Measurements from ENCODE around the gene NDFIP1.

GRCh38 chr5:142086229-142086628 is 22.4 kb upstream of the NDFIP1 start:
- TF ChIP-seq ZNF274 (IDR thresholded peaks at IDR 0.05; ENCODE audit: borderline replicate concordance, extremely low read depth, low read length) (no peak), CEBPB (IDR thresholded peaks at IDR 0.05; ENCODE audit: low read depth, low read length) (no peak), GABPA (IDR thresholded peaks at IDR 0.05; ENCODE audit: borderline replicate concordance, insufficient read depth, low read length) (no peak), CTCF (IDR thresholded peaks at IDR 0.05; ENCODE audit: control extremely low read depth in 1 of 3, insufficient read depth in 1 of 3, low read depth in 1 of 3, low read length in 3 of 3) (no peak), POLR2A (IDR thresholded peaks at IDR 0.05; ENCODE audit: control extremely low read depth in 1 of 2, low read depth in 2 of 2, low read length in 2 of 2) (no peak), TEAD4 (IDR thresholded peaks at IDR 0.05; ENCODE audit: low read depth, low read length) (no peak), JUND (IDR thresholded peaks at IDR 0.05; ENCODE audit: low read length) (no peak), POLR2AphosphoS5 (IDR thresholded peaks at IDR 0.05; ENCODE audit: low read depth, low read length) (no peak)
